Activated CD4-positive, alpha-beta T cell treated with anti-CD3 and anti-CD28 coated beads for 36 hours (primary cell): ENCODE measurements around the gene CYBC1. TPM values are rescaled to one million over a fixed set of nuclear protein-coding genes. Genes with fewer than 3 reads are reported as not detected.
A peak's percentile ranks its signal among the peaks of the same experiment; 100 is the strongest.

ENCODE experiments used
- ATAC-seq: fragments of 200-7000 bp; cut with Tn5 transposase; one replicate; pipeline ENCODE4 v1.10.0; 2021; ENCODE audit warnings: mild to moderate bottlenecking, moderate library complexity
- CTCF ChIA-PET: fragments of 350-600 bp; sonication (Branson Sonifier 250); formaldehyde crosslinking; loops from one replicate; lab custom pipeline; 2021; ENCODE audit warnings: antibody characterized with exemption; lab: Charles Lee
- POLR2A ChIA-PET: fragments of 350-600 bp; sonication (Branson Sonifier 250); formaldehyde crosslinking; loops from one replicate; lab custom pipeline; 2021; ENCODE audit warnings: antibody characterized with exemption, inconsistent platforms; lab: Charles Lee
- DNase-seq: peaks from one replicate; pipeline ENCODE4 v3.0.0-alpha.2; 2020
- H3K27ac Mint-ChIP-seq: one replicate; pipeline ENCODE4 v1.8.0; 2021; ENCODE audit warnings: mixed read lengths
- H3K27me3 Mint-ChIP-seq: one replicate; pipeline ENCODE4 v1.8.0; 2021; ENCODE audit warnings: mixed read lengths
- H3K36me3 Mint-ChIP-seq: one replicate; pipeline ENCODE4 v1.8.0; 2021; ENCODE audit warnings: low read depth, mixed read lengths
- H3K4me1 Mint-ChIP-seq: one replicate; pipeline ENCODE4 v1.8.0; 2021; ENCODE audit warnings: mixed read lengths
- H3K4me3 Mint-ChIP-seq: one replicate; pipeline ENCODE4 v1.8.0; 2021; ENCODE audit warnings: mild to moderate bottlenecking, moderate library complexity, mixed read lengths
- H3K9me3 Mint-ChIP-seq: one replicate; pipeline ENCODE4 v1.8.0; 2021; ENCODE audit warnings: low read depth, mixed read lengths
- intact Hi-C, 2 experiments: fragments of 100-400 bp; cut with DNase I in 1 of 2; cut with micrococcal nuclease in 1 of 2; formaldehyde crosslinking; loops; one replicate each; pipeline versions ENCODE4 v1.14.2 to v1.15.1; 2022 to 2024; cut with DNase I, micrococcal nuclease
- total RNA-seq, 2 experiments: library from RNA; stranded (reverse); gene quantifications; one replicate each; pipeline ENCODE4 v1.2.3, GENCODE V29; 2021

Gene CYBC1
- total RNA-seq, 2 experiments from 2014 or later: 286 to 329 TPM

GRCh38 chr17:82405051-82405450 is 45.5 kb downstream of the CYBC1 start:
- intact Hi-C loops: no loop called here
- Mint-ChIP-seq H3K27me3 (no peaks in the 10 kb centered on the region), H3K27ac (no peak overlapping the region), H3K36me3 (peaks cover 25% of the 10 kb centered on the region), H3K4me1 (peaks cover 21% of the 10 kb centered on the region), H3K9me3 (no peaks in the 10 kb centered on the region), H3K4me3 (no peak overlapping the region)
- ChIA-PET CTCF (no interaction called here), POLR2A (no interaction called here)
- no peak for DNase-seq
- no peak for ATAC-seq

- Mint-ChIP-seq H3K27ac (no peak overlapping the region), H3K4me1 (peaks cover 21% of the 10 kb centered on the region), H3K36me3 (peaks cover 23% of the 10 kb centered on the region), H3K27me3 (no peaks in the 10 kb centered on the region), H3K9me3 (no peaks in the 10 kb centered on the region), H3K4me3 (no peak overlapping the region)
- intact Hi-C loops: no loop called here
- ATAC-seq (no peak), DNase-seq (no peak)
- CTCF ChIA-PET: no interaction called here
- POLR2A ChIA-PET: no interaction called here
Observed at GRCh38 chr17:82403662-82404660, 46.6 kb downstream of the CYBC1 start.

GRCh38 chr17:82402865-82403264 is 47.7 kb downstream of the CYBC1 start:
- Mint-ChIP-seq H3K9me3 (no peaks in the 10 kb centered on the region), H3K27ac (no peak overlapping the region), H3K4me3 (no peak overlapping the region), H3K27me3 (no peaks in the 10 kb centered on the region), H3K4me1 (peaks cover 21% of the 10 kb centered on the region), H3K36me3 (peaks cover 21% of the 10 kb centered on the region)
- ChIA-PET CTCF (no interaction called here), POLR2A (no interaction called here)
- no peak for ATAC-seq
- no peak for DNase-seq
- intact Hi-C loops: no loop called here

GRCh38 chr17:82400830-82401229 is 49.7 kb downstream of the CYBC1 start:
- CTCF ChIA-PET: interaction anchor here (0.7 to 1.1 kb wide), 3 partner anchors 96 to 378 kb away, joined by 3 to 4 read pairs (median 3); no protein-coding TSS in a partner anchor
- peak overlapping the region; percentile 73 for H3K27ac Mint-ChIP-seq
- peaks cover 21% of the 10 kb centered on the region for H3K36me3 Mint-ChIP-seq
- H3K27me3 Mint-ChIP-seq: no peaks in the 10 kb centered on the region
- peak overlapping the region; percentile 62 for H3K4me3 Mint-ChIP-seq
- peak; percentile 89 for ATAC-seq
- peak; percentile 77 for DNase-seq
- peaks cover 16% of the 10 kb centered on the region for H3K4me1 Mint-ChIP-seq
- intact Hi-C loops: no loop called here
- POLR2A ChIA-PET: no interaction called here
- no peaks in the 10 kb centered on the region for H3K9me3 Mint-ChIP-seq

GRCh38 chr17:82400206-82400605 is 50.3 kb downstream of the CYBC1 start:
- H3K27me3 Mint-ChIP-seq: no peaks in the 10 kb centered on the region
- intact Hi-C loops: no loop called here
- no peaks in the 10 kb centered on the region for H3K9me3 Mint-ChIP-seq
- ChIA-PET CTCF (interaction anchor here (0.7 kb wide), 1 partner anchor 379 kb away, joined by 4 read pairs; no protein-coding TSS in a partner anchor), POLR2A (no interaction called here)
- H3K27ac Mint-ChIP-seq: no peak overlapping the region
- no peak for DNase-seq
- peaks cover 16% of the 10 kb centered on the region for H3K4me1 Mint-ChIP-seq
- ATAC-seq: no peak
- no peak overlapping the region for H3K4me3 Mint-ChIP-seq
- H3K36me3 Mint-ChIP-seq: peaks cover 22% of the 10 kb centered on the region

- Mint-ChIP-seq H3K27me3 (no peaks in the 10 kb centered on the region), H3K36me3 (peaks cover 24% of the 10 kb centered on the region), H3K4me1 (peaks cover 16% of the 10 kb centered on the region), H3K4me3 (no peak overlapping the region), H3K9me3 (no peaks in the 10 kb centered on the region), H3K27ac (no peak overlapping the region)
- CTCF ChIA-PET: no interaction called here
- no peak for ATAC-seq
- intact Hi-C loops: no loop called here
- POLR2A ChIA-PET: no interaction called here
- DNase-seq: no peak
Observed at GRCh38 chr17:82399601-82400101, 50.9 kb downstream of the CYBC1 start.

GRCh38 chr17:82399041-82399441 is 51.5 kb downstream of the CYBC1 start:
- DNase-seq: no peak
- intact Hi-C loops: no loop called here
- H3K4me3 Mint-ChIP-seq: no peak overlapping the region
- H3K27me3 Mint-ChIP-seq: no peaks in the 10 kb centered on the region
- ChIA-PET POLR2A (no interaction called here), CTCF (no interaction called here)
- no peak overlapping the region for H3K27ac Mint-ChIP-seq
- ATAC-seq: no peak
- H3K9me3 Mint-ChIP-seq: no peaks in the 10 kb centered on the region
- H3K36me3 Mint-ChIP-seq: peaks cover 27% of the 10 kb centered on the region
- peaks cover 16% of the 10 kb centered on the region for H3K4me1 Mint-ChIP-seq

- Mint-ChIP-seq H3K27me3 (no peaks in the 10 kb centered on the region), H3K27ac (no peak overlapping the region), H3K4me1 (peaks cover 16% of the 10 kb centered on the region), H3K9me3 (no peaks in the 10 kb centered on the region), H3K36me3 (peaks cover 19% of the 10 kb centered on the region), H3K4me3 (no peak overlapping the region)
- POLR2A ChIA-PET: no interaction called here
- CTCF ChIA-PET: no interaction called here
- ATAC-seq: no peak
- no peak for DNase-seq
- intact Hi-C loops: no loop called here
Observed at GRCh38 chr17:82397449-82398335, 52.9 kb downstream of the CYBC1 start.

- POLR2A ChIA-PET: no interaction called here
- CTCF ChIA-PET: no interaction called here
- intact Hi-C loops: no loop called here
- peaks cover 15% of the 10 kb centered on the region for H3K4me1 Mint-ChIP-seq
- H3K27ac Mint-ChIP-seq: no peak overlapping the region
- no peaks in the 10 kb centered on the region for H3K9me3 Mint-ChIP-seq
- ATAC-seq: no peak
- H3K27me3 Mint-ChIP-seq: no peaks in the 10 kb centered on the region
- no peak overlapping the region for H3K4me3 Mint-ChIP-seq
- DNase-seq: no peak
- H3K36me3 Mint-ChIP-seq: peaks cover 18% of the 10 kb centered on the region
Observed at GRCh38 chr17:82396601-82397435, 53.7 kb downstream of the CYBC1 start.

GRCh38 chr17:82394278-82394677 is 56.3 kb downstream of the CYBC1 start:
- no peak for DNase-seq
- no peak for ATAC-seq
- no peak overlapping the region for H3K27ac Mint-ChIP-seq
- ChIA-PET POLR2A (no interaction called here), CTCF (interaction anchor here (0.7 kb wide), 1 partner anchor 281 kb away, joined by 3 read pairs; no protein-coding TSS in a partner anchor)
- peaks cover 2% of the 10 kb centered on the region for H3K4me1 Mint-ChIP-seq
- intact Hi-C loops: no loop called here
- no peak overlapping the region for H3K4me3 Mint-ChIP-seq
- peaks cover 10% of the 10 kb centered on the region for H3K36me3 Mint-ChIP-seq
- H3K27me3 Mint-ChIP-seq: no peaks in the 10 kb centered on the region
- no peaks in the 10 kb centered on the region for H3K9me3 Mint-ChIP-seq

- no peaks in the 10 kb centered on the region for H3K27me3 Mint-ChIP-seq
- no peaks in the 10 kb centered on the region for H3K9me3 Mint-ChIP-seq
- H3K36me3 Mint-ChIP-seq: peaks cover 10% of the 10 kb centered on the region
- H3K4me3 Mint-ChIP-seq: no peak overlapping the region
- no peak overlapping the region for H3K27ac Mint-ChIP-seq
- peaks cover 2% of the 10 kb centered on the region for H3K4me1 Mint-ChIP-seq
- CTCF ChIA-PET: no interaction called here
- ATAC-seq (no peak), DNase-seq (no peak)
- intact Hi-C loops: no loop called here
- POLR2A ChIA-PET: no interaction called here
Observed at GRCh38 chr17:82392941-82393340, 57.6 kb downstream of the CYBC1 start.
